ENCODE results near the gene MECR. TPM values are rescaled to one million over a fixed set of nuclear protein-coding genes. Genes with fewer than 3 reads are reported as not detected.
"Not testable (repeated sequence)": the region's sequence is repeated elsewhere in the genome, so short reads cannot be mapped to it uniquely, and the experiment has no call there.

MECR gene
- total RNA-seq, 1 donor from 2014 or later: 34.5 TPM

- intact Hi-C loops (cut with micrococcal nuclease): loop anchor here (2.0 to 10.0 kb wide), 6 partner anchors 103 to 1547 kb away; no protein-coding TSS in a partner anchor
- Mint-ChIP-seq H3K27me3 (ENCODE audit: insufficient read depth) (peaks cover 56% of the 10 kb centered on the region), H3K4me3 (peak overlapping the region; percentile 79)
Observed at GRCh38 chr1:29237852-29238619, 7.3 kb upstream of the MECR start.

GRCh38 chr1:29237129-29237821 is 6.5 kb upstream of the MECR start:
- intact Hi-C loops (cut with micrococcal nuclease): loop anchor here (2.0 to 10.0 kb wide), 6 partner anchors 104 to 1548 kb away; no protein-coding TSS in a partner anchor
- Mint-ChIP-seq H3K4me1 (ENCODE audit: low read depth) (peaks cover 13% of the 10 kb centered on the region), H3K4me3 (peak overlapping the region; percentile 73), H3K27ac (peak overlapping the region; percentile 7), H3K36me3 (ENCODE audit: low read depth) (peaks cover 1% of the 10 kb centered on the region), H3K27me3 (ENCODE audit: insufficient read depth) (peaks cover 57% of the 10 kb centered on the region), H3K9me3 (no peaks in the 10 kb centered on the region)
- no peak for DNase-seq (ENCODE audit: low spot score)

More at GRCh38 chr1:29237852-29238619, 7.3 kb upstream of the MECR start:
- Mint-ChIP-seq H3K4me1 (ENCODE audit: low read depth) (peaks cover 13% of the 10 kb centered on the region), H3K9me3 (no peaks in the 10 kb centered on the region), H3K27ac (peak overlapping the region; percentile 57), H3K36me3 (ENCODE audit: low read depth) (peaks cover 1% of the 10 kb centered on the region)
- no peak for DNase-seq (ENCODE audit: low spot score)

DNA sequence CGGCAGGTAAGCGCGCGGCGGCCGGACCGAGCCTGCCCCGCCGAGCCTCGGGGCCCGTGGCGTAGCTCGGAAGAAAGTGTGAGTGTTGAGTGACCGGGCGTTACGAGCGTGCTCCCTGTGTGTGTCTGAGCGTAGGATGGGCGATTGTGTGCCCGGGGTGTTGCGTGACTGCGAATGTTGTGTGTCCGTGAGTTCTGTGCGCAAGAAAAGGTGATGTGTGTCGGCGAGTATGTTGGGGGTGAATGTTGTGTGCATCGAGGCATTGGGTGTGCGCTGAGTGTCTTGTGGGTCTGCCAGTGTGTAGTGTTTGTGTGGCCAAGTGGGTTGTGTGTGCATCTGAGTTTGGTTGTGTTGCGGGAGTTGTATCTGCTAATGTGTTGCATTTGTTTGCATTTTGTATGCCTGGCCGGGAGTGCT is 6.0 kb upstream of the MECR start:
- Mint-ChIP-seq H3K4me3 (peak overlapping the region; percentile 73), H3K36me3 (ENCODE audit: low read depth) (peaks cover 1% of the 10 kb centered on the region)
- intact Hi-C loops (cut with micrococcal nuclease): loop anchor here (1.0 to 10.0 kb wide), 9 partner anchors 104 to 1548 kb away; no protein-coding TSS in a partner anchor

DNA sequence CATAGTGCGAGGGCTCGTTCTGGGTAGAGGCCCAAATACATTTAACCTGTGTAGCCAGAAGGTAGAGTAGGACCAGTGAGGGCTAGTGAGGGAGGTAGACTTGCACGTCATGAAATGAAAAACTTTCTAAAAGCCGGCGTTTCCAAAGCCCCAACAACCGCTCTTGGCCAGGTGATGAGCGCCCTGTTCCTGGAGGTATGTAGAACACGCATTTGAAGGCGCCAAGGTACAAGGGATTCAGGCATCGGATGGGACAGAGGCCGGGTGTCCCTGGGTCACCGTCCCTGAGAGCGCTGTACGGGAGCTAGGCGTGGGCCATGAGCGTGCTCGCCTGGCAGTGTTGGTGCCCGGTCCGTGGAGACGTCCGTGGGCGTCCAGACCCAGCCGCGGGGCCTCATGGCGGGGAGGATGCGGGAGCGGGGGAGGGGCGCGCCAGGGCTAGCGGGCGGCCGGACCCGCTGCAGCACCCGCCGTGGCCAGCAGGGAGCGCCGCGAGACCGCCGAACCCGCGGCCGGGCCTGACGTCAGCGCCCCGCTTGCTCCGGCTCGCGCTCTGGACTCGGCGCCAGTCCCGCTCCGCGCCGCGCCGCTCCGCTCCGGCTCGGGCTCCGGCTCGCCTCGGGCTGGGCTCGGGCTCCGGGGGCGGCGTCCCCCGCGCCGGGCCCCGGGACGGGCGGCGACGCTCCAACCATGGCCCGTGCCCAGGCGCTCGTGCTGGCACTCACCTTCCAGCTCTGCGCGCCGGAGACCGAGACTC is 5.4 kb upstream of the MECR start, which contains the start of gene PTPRU:
Gene PTPRU, plus strand, starts transcription at position 568 of the 757 bp plus-strand sequence. Its CDS starts 123 bp downstream, at position 691.
- Mint-ChIP-seq H3K27ac (peak within 1 kb of the TSS; percentile 16), H3K4me1 (ENCODE audit: low read depth) (peaks cover 17% of the 10 kb centered on the region), H3K4me3 (peak within 1 kb of the TSS; percentile 73), H3K27me3 (ENCODE audit: insufficient read depth) (peaks cover 51% of the 10 kb centered on the region), H3K36me3 (ENCODE audit: low read depth) (peaks cover 1% of the 10 kb centered on the region), H3K9me3 (no peaks in the 10 kb centered on the region)
- intact Hi-C loops (cut with micrococcal nuclease): loop anchor here (1.0 to 10.0 kb wide), 9 partner anchors 105 to 1549 kb away; no protein-coding TSS in a partner anchor
- DNase-seq (ENCODE audit: low spot score): peak; percentile 75

More for the DNA sequence above, 6.0 kb upstream of the MECR start:
- Mint-ChIP-seq H3K9me3 (no peaks in the 10 kb centered on the region), H3K4me1 (ENCODE audit: low read depth) (peaks cover 13% of the 10 kb centered on the region), H3K27me3 (ENCODE audit: insufficient read depth) (peaks cover 57% of the 10 kb centered on the region), H3K27ac (peak overlapping the region; percentile 7)
- no peak for DNase-seq (ENCODE audit: low spot score)

- not testable (repeated sequence) for H3K9me3 Mint-ChIP-seq; H3K27ac Mint-ChIP-seq; H3K4me3 Mint-ChIP-seq; H3K36me3 Mint-ChIP-seq (ENCODE audit: low read depth); DNase-seq (ENCODE audit: low spot score)
- Mint-ChIP-seq H3K27me3 (ENCODE audit: insufficient read depth) (peaks cover 43% of the 10 kb centered on the region), H3K4me1 (ENCODE audit: low read depth) (peaks cover 30% of the 10 kb centered on the region)
- intact Hi-C loops (cut with micrococcal nuclease): loop anchor here (5.0 to 10.0 kb wide), 4 partner anchors 477 to 1550 kb away; no protein-coding TSS in a partner anchor
Observed at GRCh38 chr1:29234881-29235280, 4.1 kb upstream of the MECR start.

GRCh38 chr1:29234471-29234870 is 3.7 kb upstream of the MECR start:
- Mint-ChIP-seq H3K4me3 (no peak overlapping the region), H3K9me3 (no peaks in the 10 kb centered on the region), H3K36me3 (ENCODE audit: low read depth) (peaks cover 1% of the 10 kb centered on the region), H3K27me3 (ENCODE audit: insufficient read depth) (peaks cover 38% of the 10 kb centered on the region), H3K27ac (no peak overlapping the region), H3K4me1 (ENCODE audit: low read depth) (peaks cover 34% of the 10 kb centered on the region)
- intact Hi-C loops (cut with micrococcal nuclease): loop anchor here (5.0 to 10.0 kb wide), 2 partner anchors 478 to 1550 kb away; no protein-coding TSS in a partner anchor
- no peak for DNase-seq (ENCODE audit: low spot score)

DNA sequence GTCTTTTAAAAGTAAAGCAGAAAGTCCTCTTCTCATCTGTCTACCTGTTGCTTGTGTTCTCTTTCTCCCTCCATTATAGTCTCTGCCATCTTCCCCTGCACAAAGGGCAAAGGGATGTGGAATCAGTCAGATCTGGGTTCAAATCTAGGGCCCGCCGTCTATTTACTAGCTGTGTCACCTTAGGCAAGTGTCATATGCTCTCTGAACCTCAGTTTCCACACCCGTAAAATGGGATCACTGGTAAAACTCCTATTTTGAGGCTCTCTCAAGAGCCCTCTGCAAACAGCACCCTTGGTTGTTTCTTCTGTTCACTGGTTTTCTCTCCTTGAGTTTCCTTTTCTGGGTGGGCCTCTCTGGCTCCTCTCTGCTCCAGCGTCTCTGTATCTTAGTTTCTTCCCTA is 3.0 kb upstream of the MECR start:
- Mint-ChIP-seq H3K4me1 (ENCODE audit: low read depth) (peaks cover 34% of the 10 kb centered on the region), H3K4me3 (no peak overlapping the region), H3K9me3 (no peaks in the 10 kb centered on the region), H3K27me3 (ENCODE audit: insufficient read depth) (peaks cover 31% of the 10 kb centered on the region), H3K27ac (no peak overlapping the region), H3K36me3 (ENCODE audit: low read depth) (peaks cover 1% of the 10 kb centered on the region)
- intact Hi-C loops (cut with micrococcal nuclease): loop anchor here (5.0 to 10.0 kb wide), 2 partner anchors 479 to 1551 kb away; no protein-coding TSS in a partner anchor
- DNase-seq (ENCODE audit: low spot score): no peak

DNA sequence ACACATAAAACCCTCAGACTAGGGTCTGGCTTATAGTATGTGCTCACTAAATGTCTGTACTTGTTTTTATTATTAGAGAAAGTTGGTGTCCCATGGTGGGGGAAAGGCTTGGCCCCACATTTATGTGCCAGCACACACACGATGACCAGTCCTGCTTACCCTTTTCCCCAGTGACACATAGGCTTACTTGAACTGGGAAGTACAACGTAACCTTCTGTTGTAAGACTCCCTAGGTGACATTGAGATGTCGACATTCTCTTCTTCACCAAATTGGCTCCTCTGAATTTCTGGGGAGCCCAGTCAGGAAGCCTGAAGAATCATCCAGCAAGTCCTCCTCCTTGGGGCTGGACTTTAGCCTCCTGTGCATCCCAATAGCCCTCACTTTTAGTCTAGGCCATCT is 1.7 kb upstream of the MECR start:
- intact Hi-C loops (cut with micrococcal nuclease): loop anchor here (5.0 to 10.0 kb wide), 2 partner anchors 480 to 1552 kb away; no protein-coding TSS in a partner anchor
- H3K4me1 Mint-ChIP-seq (ENCODE audit: low read depth): peaks cover 34% of the 10 kb centered on the region

DNA sequence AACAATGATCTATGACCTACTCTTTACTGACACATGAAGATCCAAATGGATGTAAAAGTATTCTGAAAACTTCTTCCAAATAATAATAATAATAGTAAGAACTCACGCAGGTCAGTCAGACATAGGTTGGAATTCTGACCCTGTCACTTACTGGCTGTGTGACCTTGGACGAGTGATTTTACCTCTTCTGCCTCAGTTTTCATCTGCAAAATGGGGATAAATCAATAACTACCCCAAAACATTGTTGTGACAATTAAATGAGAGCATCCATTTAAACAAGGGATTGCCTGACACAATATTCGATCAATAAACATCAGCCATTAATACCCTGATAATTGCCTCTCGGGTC is 556 bp downstream of the MECR start:
- H3K27me3 Mint-ChIP-seq (ENCODE audit: insufficient read depth): peaks cover 11% of the 10 kb centered on the region
- peaks cover 21% of the 10 kb centered on the region for H3K4me1 Mint-ChIP-seq (ENCODE audit: low read depth)
- no peak for DNase-seq (ENCODE audit: low spot score)
- H3K9me3 Mint-ChIP-seq: no peaks in the 10 kb centered on the region
- intact Hi-C loops (cut with micrococcal nuclease): loop anchor here (2.0 to 10.0 kb wide), 4 partner anchors 49 to 1555 kb away; partner anchors contain the start of gene SRSF4
- no peaks in the 10 kb centered on the region for H3K36me3 Mint-ChIP-seq (ENCODE audit: low read depth)
- H3K27ac Mint-ChIP-seq: peak overlapping the region; percentile 84
- peak overlapping the region; percentile 94 for H3K4me3 Mint-ChIP-seq

More for the DNA sequence above, 1.7 kb upstream of the MECR start:
- Mint-ChIP-seq H3K27ac (no peak overlapping the region), H3K4me3 (no peak overlapping the region), H3K9me3 (no peaks in the 10 kb centered on the region), H3K27me3 (ENCODE audit: insufficient read depth) (peaks cover 26% of the 10 kb centered on the region), H3K36me3 (ENCODE audit: low read depth) (peaks cover 1% of the 10 kb centered on the region)
- no peak for DNase-seq (ENCODE audit: low spot score)

- Mint-ChIP-seq H3K27ac (no peak overlapping the region), H3K36me3 (ENCODE audit: low read depth) (no peaks in the 10 kb centered on the region), H3K4me1 (ENCODE audit: low read depth) (peaks cover 21% of the 10 kb centered on the region), H3K27me3 (ENCODE audit: insufficient read depth) (no peaks in the 10 kb centered on the region), H3K9me3 (no peaks in the 10 kb centered on the region), H3K4me3 (no peak overlapping the region)
- intact Hi-C loops (cut with micrococcal nuclease): no loop called here
- DNase-seq (ENCODE audit: low spot score): no peak
Observed at GRCh38 chr1:29227511-29227910, 3.2 kb downstream of the MECR start.

- intact Hi-C loops (cut with micrococcal nuclease): no loop called here
- peaks cover 4% of the 10 kb centered on the region for H3K36me3 Mint-ChIP-seq (ENCODE audit: low read depth)
- no peak overlapping the region for H3K27ac Mint-ChIP-seq
- no peaks in the 10 kb centered on the region for H3K27me3 Mint-ChIP-seq (ENCODE audit: insufficient read depth)
- H3K9me3 Mint-ChIP-seq: no peaks in the 10 kb centered on the region
- no peak for DNase-seq (ENCODE audit: low spot score)
- H3K4me3 Mint-ChIP-seq: no peak overlapping the region
- H3K4me1 Mint-ChIP-seq (ENCODE audit: low read depth): peaks cover 10% of the 10 kb centered on the region
Observed at GRCh38 chr1:29225361-29225760, 5.4 kb downstream of the MECR start.

DNA sequence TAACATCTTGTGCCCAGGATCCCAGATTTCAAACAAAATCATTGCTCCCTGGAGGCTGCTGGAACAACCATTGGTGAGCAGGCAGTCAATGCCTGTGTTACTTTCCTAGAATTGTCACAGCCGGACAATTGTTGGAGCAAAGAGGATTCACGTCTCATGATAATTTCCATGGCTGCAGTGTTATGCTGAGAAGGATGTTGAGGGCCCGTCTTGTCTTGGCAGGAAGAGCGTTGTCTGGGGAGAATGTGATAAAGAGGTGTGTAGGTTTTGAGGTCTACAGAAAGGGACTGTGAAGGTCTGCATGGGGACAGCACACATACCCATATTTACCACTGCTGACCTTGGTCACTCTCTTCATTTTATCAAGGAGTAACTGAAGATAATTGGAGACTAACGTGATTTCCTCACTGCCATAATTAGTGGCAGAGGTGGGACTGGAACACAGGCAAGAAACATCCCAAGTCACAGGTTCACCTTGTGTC is 6.3 kb downstream of the MECR start:
- no peaks in the 10 kb centered on the region for H3K9me3 Mint-ChIP-seq
- H3K36me3 Mint-ChIP-seq (ENCODE audit: low read depth): peaks cover 6% of the 10 kb centered on the region
- intact Hi-C loops (cut with micrococcal nuclease): no loop called here
- no peak overlapping the region for H3K4me3 Mint-ChIP-seq
- no peaks in the 10 kb centered on the region for H3K4me1 Mint-ChIP-seq (ENCODE audit: low read depth)
- no peaks in the 10 kb centered on the region for H3K27me3 Mint-ChIP-seq (ENCODE audit: insufficient read depth)
- no peak for DNase-seq (ENCODE audit: low spot score)
- no peak overlapping the region for H3K27ac Mint-ChIP-seq

Data from activated T-helper 1 cell treated with anti-CD3 and anti-CD28 coated beads, Interleukin-12 subunit alpha, Interleukin-12 subunit beta, Interleukin-2, Interleukin-4 antibody, amounts not matched to agents 30 ng/mL and 10 ng/mL and 1 ng/mL, durations not matched to agents 14 hours and 24 hours and 36 hours (primary cell).